SK-N-SH treated with all-trans-retinoic acid at 6 μM for 48 hours (cell line): ENCODE data around the gene HLF.
A peak's percentile ranks its signal among the peaks of the same experiment; 100 is the strongest.

Experiments
- ATAC-seq: fragments of 200-7000 bp; cut with Tn5 transposase; 3 replicates; pipeline ENCODE4 v1.9.1; 2020; ENCODE audit warnings: mild to moderate bottlenecking, moderate library complexity
- ARNTL ChIP-seq: fragments of 450-650 bp; formaldehyde crosslinking; IDR thresholded peaks from 2 replicates; pipeline ENCODE4 v1.5.0; 2020; ENCODE audit warnings: low read depth, mild to moderate bottlenecking, moderate library complexity, borderline replicate concordance
- BACH2 ChIP-seq: fragments of 250-450 bp; sonication (Bioruptor Pico); IDR thresholded peaks from 2 replicates; pipeline ENCODE4 v1.9.0; 2021; ENCODE audit warnings: mild to moderate bottlenecking, borderline replicate concordance
- CSDC2 ChIP-seq: fragments of 250-450 bp; sonication (Bioruptor Pico); IDR thresholded peaks from 2 replicates; pipeline ENCODE4 v1.5.0; 2020; ENCODE audit warnings: mild to moderate bottlenecking, moderate library complexity
- ESRRG ChIP-seq: fragments of 250-450 bp; sonication (Bioruptor Pico); IDR thresholded peaks from 2 replicates; pipeline ENCODE4 v1.6.1; 2021; ENCODE audit warnings: mild to moderate bottlenecking
- GLIS3 ChIP-seq: fragments of 250-450 bp; sonication (Bioruptor Pico); IDR thresholded peaks from 2 replicates; pipeline ENCODE4 v1.5.0; 2020; ENCODE audit warnings: mild to moderate bottlenecking, moderate library complexity
- ISL1 ChIP-seq: fragments of 250-450 bp; sonication (Bioruptor Pico); IDR thresholded peaks from 2 replicates; pipeline ENCODE4 v2.1.2; 2022; ENCODE audit warnings: mild to moderate bottlenecking, moderate library complexity
- OSR1 ChIP-seq: fragments of 250-450 bp; sonication (Bioruptor Pico); IDR thresholded peaks from 2 replicates; pipeline ENCODE4 v1.8.0; 2022; ENCODE audit warnings: moderate library complexity, mild to moderate bottlenecking, inconsistent platforms
- PATZ1 ChIP-seq: fragments of 250-450 bp; sonication (Bioruptor Pico); IDR thresholded peaks from 2 replicates; pipeline ENCODE4 v1.8.0; 2020; ENCODE audit warnings: mild to moderate bottlenecking, moderate library complexity, borderline replicate concordance
- POU6F1 ChIP-seq: fragments of 250-450 bp; sonication (Bioruptor Pico); IDR thresholded peaks from 2 replicates; pipeline ENCODE4 v1.8.0; 2021; ENCODE audit warnings: low read depth, mild to moderate bottlenecking, moderate library complexity, borderline replicate concordance
- PPARA ChIP-seq: fragments of 250-450 bp; sonication (Bioruptor Pico); IDR thresholded peaks from 2 replicates; pipeline ENCODE4 v1.5.0; 2020; ENCODE audit warnings: mild to moderate bottlenecking, borderline replicate concordance
- RARB ChIP-seq: fragments of 250-450 bp; sonication (Bioruptor Pico); IDR thresholded peaks from 2 replicates; pipeline ENCODE4 v1.8.0; 2021; ENCODE audit warnings: mild to moderate bottlenecking, moderate library complexity
- SNAI2 ChIP-seq: fragments of 250-450 bp; sonication (Bioruptor Pico); IDR thresholded peaks from 2 replicates; pipeline ENCODE4 v1.5.0; 2020; ENCODE audit warnings: mild to moderate bottlenecking, moderate library complexity
- TCF4 ChIP-seq: fragments of 250-450 bp; sonication (Bioruptor Pico); IDR thresholded peaks from 2 replicates; pipeline ENCODE4 v1.8.0; 2021; ENCODE audit warnings: mild to moderate bottlenecking, moderate library complexity, borderline replicate concordance
- TOX ChIP-seq: fragments of 250-450 bp; sonication (Bioruptor Pico); IDR thresholded peaks from 2 replicates; pipeline ENCODE4 v1.8.0; 2021; ENCODE audit warnings: mild to moderate bottlenecking, moderate library complexity, borderline replicate concordance
- ZC3H10 ChIP-seq: fragments of 250-450 bp; sonication (Bioruptor Pico); IDR thresholded peaks from 2 replicates; pipeline ENCODE4 v1.5.1; 2021; ENCODE audit warnings: mild to moderate bottlenecking, moderate library complexity
- ZFP30 ChIP-seq: fragments of 450-650 bp; formaldehyde crosslinking; IDR thresholded peaks from 2 replicates; pipeline ENCODE4 v1.5.0; 2022; ENCODE audit warnings: mild to moderate bottlenecking, moderate library complexity
- ZNF565 ChIP-seq: fragments of 450-650 bp; formaldehyde crosslinking; conservative IDR thresholded peaks from 2 replicates; pipeline ENCODE4 v1.5.0; 2020; ENCODE audit warnings: low read depth, mild to moderate bottlenecking, moderate library complexity
- ZNF70 ChIP-seq: fragments of 450-650 bp; formaldehyde crosslinking; IDR thresholded peaks from 2 replicates; pipeline ENCODE4 v1.5.0; 2020; ENCODE audit warnings: mild to moderate bottlenecking, moderate library complexity
- TF ChIP-seq, protein P1 (sequence below): fragments of 250-450 bp; sonication (Bioruptor Pico); IDR thresholded peaks from 2 replicates; pipeline ENCODE4 v1.5.1; 2021; ENCODE audit warnings: mild to moderate bottlenecking, moderate library complexity
- TF ChIP-seq, protein P2 (sequence below): fragments of 250-450 bp; sonication (Bioruptor Pico); IDR thresholded peaks from 2 replicates; pipeline ENCODE4 v1.5.1; 2020; ENCODE audit warnings: low read depth, mild to moderate bottlenecking, moderate library complexity
- TF ChIP-seq, protein P3 (sequence below): fragments of 250-450 bp; sonication (Bioruptor Pico); IDR thresholded peaks from 2 replicates; pipeline ENCODE4 v1.5.0; 2020; ENCODE audit warnings: mild to moderate bottlenecking, moderate library complexity

HLF gene

GRCh38 chr17:55302407-55302787 is 37.6 kb downstream of the HLF start:
- no peak for ATAC-seq
- TF ChIP-seq ZNF70 (CRISPR knock-in tag) (no peak), ISL1 (no peak), ZNF565 (no peak), ARNTL (CRISPR knock-in tag) (no peak), TOX (CRISPR knock-in tag) (no peak)

DNA sequence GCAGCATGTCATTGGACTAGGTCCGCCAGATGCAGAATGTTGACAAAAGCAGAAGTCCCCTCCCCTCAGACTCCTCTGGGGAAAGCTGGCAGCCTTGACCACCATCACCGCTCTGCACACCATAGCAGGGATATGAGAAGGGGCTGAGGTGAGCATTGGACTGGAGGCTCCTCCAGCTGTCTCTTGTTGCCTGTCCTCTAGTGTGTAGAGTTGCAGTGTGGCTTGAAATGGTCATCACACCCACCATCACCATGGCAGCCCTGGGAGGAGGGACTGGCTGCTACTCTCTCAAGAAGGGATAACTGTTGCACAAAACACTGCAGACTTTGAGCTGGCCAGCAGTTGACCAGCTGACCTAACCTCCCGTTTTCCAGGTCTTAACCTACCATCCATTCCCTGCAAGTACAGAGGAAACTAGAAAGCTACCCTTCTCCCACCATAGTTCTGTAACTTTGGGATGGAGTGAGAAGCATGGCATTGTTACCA is 38.3 kb downstream of the HLF start:
- no peak for TF ChIP-seq SNAI2 (CRISPR knock-in tag)
- no peak for TF ChIP-seq ZC3H10 (CRISPR knock-in tag)
- no peak for TF ChIP-seq OSR1 (CRISPR knock-in tag)
- TF ChIP-seq ZFP30 (CRISPR knock-in tag): no peak
- TF ChIP-seq, protein P1, sequence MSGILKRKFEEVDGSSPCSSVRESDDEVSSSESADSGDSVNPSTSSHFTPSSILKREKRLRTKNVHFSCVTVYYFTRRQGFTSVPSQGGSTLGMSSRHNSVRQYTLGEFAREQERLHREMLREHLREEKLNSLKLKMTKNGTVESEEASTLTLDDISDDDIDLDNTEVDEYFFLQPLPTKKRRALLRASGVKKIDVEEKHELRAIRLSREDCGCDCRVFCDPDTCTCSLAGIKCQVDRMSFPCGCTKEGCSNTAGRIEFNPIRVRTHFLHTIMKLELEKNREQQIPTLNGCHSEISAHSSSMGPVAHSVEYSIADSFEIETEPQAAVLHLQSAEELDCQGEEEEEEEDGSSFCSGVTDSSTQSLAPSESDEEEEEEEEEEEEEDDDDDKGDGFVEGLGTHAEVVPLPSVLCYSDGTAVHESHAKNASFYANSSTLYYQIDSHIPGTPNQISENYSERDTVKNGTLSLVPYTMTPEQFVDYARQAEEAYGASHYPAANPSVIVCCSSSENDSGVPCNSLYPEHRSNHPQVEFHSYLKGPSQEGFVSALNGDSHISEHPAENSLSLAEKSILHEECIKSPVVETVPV: no peak
- no peak for TF ChIP-seq ARNTL (CRISPR knock-in tag)
- TF ChIP-seq ISL1: no peak
- no peak for TF ChIP-seq PPARA (CRISPR knock-in tag)
- no peak for TF ChIP-seq PATZ1 (CRISPR knock-in tag)
- TF ChIP-seq ZNF70 (CRISPR knock-in tag): no peak
- TF ChIP-seq POU6F1 (CRISPR knock-in tag): no peak
- TF ChIP-seq, protein P2, sequence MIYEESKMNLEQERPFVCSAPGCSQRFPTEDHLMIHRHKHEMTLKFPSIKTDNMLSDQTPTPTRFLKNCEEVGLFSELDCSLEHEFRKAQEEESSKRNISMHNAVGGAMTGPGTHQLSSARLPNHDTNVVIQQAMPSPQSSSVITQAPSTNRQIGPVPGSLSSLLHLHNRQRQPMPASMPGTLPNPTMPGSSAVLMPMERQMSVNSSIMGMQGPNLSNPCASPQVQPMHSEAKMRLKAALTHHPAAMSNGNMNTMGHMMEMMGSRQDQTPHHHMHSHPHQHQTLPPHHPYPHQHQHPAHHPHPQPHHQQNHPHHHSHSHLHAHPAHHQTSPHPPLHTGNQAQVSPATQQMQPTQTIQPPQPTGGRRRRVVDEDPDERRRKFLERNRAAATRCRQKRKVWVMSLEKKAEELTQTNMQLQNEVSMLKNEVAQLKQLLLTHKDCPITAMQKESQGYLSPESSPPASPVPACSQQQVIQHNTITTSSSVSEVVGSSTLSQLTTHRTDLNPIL (CRISPR knock-in tag): no peak
- TF ChIP-seq TCF4 (CRISPR knock-in tag): no peak
- TF ChIP-seq, protein P3, sequence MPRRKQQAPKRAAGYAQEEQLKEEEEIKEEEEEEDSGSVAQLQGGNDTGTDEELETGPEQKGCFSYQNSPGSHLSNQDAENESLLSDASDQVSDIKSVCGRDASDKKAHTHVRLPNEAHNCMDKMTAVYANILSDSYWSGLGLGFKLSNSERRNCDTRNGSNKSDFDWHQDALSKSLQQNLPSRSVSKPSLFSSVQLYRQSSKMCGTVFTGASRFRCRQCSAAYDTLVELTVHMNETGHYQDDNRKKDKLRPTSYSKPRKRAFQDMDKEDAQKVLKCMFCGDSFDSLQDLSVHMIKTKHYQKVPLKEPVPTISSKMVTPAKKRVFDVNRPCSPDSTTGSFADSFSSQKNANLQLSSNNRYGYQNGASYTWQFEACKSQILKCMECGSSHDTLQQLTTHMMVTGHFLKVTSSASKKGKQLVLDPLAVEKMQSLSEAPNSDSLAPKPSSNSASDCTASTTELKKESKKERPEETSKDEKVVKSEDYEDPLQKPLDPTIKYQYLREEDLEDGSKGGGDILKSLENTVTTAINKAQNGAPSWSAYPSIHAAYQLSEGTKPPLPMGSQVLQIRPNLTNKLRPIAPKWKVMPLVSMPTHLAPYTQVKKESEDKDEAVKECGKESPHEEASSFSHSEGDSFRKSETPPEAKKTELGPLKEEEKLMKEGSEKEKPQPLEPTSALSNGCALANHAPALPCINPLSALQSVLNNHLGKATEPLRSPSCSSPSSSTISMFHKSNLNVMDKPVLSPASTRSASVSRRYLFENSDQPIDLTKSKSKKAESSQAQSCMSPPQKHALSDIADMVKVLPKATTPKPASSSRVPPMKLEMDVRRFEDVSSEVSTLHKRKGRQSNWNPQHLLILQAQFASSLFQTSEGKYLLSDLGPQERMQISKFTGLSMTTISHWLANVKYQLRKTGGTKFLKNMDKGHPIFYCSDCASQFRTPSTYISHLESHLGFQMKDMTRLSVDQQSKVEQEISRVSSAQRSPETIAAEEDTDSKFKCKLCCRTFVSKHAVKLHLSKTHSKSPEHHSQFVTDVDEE (CRISPR knock-in tag): no peak
- no peak for TF ChIP-seq RARB (CRISPR knock-in tag)
- TF ChIP-seq, all 23 proteins: peak for 0

DNA sequence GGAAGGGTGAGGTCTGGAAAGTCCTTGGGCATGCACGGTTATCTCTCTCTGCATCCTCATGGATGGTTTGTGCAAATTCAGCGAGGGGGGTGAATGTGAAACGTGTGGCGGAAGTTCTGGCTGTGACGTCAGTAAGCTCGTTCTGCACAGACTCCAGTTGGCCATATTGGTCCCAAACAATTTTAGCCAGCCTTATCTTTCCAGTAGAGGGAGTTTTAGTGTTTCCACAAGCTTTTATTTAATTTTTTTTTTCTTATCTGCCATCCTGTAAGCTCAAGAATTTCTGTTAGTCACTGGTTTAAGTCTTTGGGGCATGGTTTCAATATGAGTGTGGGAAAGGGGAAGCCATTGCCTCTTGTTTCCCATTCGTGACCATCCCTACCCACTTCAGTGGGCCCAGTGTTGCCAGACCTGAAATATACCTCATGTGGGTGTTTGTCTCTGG is 39.0 kb downstream of the HLF start:
- TF ChIP-seq RARB (CRISPR knock-in tag) (no peak), SNAI2 (CRISPR knock-in tag) (no peak), BACH2 (CRISPR knock-in tag) (no peak), TOX (CRISPR knock-in tag) (no peak), ARNTL (CRISPR knock-in tag) (no peak), ESRRG (no peak), OSR1 (CRISPR knock-in tag) (no peak), ZNF70 (CRISPR knock-in tag) (no peak), CSDC2 (CRISPR knock-in tag) (no peak), TCF4 (CRISPR knock-in tag) (no peak), GLIS3 (CRISPR knock-in tag) (no peak), ISL1 (no peak), PPARA (CRISPR knock-in tag) (no peak)
- TF ChIP-seq, protein P2 (CRISPR knock-in tag): no peak
- TF ChIP-seq, protein P3 (CRISPR knock-in tag): no peak
- TF ChIP-seq, protein P1: no peak
- peak; percentile 42; the same call in 2 of the 3 replicates for ATAC-seq

More for the DNA sequence above, 38.3 kb downstream of the HLF start:
- no peak for ATAC-seq
